LNCAP (cell line): Measurements from ENCODE around the gene CIZ1.

Experiments used
- TF ChIP-seq, protein P1 (sequence below): fragments of 450-650 bp; IDR thresholded peaks from 2 replicates; pipeline ENCODE4 v1.5.1; 2017; ENCODE audit warnings: mild to moderate bottlenecking

CIZ1 gene, protein sequence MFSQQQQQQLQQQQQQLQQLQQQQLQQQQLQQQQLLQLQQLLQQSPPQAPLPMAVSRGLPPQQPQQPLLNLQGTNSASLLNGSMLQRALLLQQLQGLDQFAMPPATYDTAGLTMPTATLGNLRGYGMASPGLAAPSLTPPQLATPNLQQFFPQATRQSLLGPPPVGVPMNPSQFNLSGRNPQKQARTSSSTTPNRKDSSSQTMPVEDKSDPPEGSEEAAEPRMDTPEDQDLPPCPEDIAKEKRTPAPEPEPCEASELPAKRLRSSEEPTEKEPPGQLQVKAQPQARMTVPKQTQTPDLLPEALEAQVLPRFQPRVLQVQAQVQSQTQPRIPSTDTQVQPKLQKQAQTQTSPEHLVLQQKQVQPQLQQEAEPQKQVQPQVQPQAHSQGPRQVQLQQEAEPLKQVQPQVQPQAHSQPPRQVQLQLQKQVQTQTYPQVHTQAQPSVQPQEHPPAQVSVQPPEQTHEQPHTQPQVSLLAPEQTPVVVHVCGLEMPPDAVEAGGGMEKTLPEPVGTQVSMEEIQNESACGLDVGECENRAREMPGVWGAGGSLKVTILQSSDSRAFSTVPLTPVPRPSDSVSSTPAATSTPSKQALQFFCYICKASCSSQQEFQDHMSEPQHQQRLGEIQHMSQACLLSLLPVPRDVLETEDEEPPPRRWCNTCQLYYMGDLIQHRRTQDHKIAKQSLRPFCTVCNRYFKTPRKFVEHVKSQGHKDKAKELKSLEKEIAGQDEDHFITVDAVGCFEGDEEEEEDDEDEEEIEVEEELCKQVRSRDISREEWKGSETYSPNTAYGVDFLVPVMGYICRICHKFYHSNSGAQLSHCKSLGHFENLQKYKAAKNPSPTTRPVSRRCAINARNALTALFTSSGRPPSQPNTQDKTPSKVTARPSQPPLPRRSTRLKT

DNA sequence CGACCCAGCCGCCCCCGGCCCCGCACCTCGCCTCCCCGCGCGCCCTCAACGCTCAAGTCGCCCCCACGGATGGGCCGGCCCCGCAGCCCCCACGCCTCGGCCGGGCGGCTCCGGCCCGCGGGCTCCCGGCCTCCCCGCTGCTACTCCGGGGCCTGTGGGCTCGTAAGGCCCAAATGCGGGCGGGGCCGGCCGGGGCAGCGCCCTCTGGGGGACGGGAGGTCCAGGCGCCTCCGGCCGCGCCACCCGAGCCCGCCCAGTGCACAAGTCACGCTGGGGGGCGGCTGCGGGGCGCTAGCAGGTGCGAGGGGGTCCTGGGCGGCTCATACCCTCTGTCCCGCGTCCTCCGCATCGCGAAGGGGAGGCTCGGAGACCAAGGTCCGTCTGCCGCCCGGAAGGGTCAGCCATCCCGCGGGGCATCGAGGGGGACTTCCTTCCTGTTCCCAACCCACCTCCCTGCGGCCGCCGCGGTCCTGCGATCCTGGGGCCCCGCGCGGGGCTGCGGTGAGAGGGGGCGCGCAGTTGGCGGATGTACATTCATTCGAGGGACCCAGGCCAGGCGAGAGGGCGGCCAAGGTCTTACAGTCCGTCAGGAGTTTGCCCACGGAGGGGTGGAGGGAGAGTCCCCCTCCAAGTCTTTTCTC is at the start of gene CIZ1:
Gene CIZ1 (minus strand): TSS at position 167 of the 641 bp plus-strand sequence. CDS start 715 bp downstream, outside the sequence.
- TF ChIP-seq, protein P1, sequence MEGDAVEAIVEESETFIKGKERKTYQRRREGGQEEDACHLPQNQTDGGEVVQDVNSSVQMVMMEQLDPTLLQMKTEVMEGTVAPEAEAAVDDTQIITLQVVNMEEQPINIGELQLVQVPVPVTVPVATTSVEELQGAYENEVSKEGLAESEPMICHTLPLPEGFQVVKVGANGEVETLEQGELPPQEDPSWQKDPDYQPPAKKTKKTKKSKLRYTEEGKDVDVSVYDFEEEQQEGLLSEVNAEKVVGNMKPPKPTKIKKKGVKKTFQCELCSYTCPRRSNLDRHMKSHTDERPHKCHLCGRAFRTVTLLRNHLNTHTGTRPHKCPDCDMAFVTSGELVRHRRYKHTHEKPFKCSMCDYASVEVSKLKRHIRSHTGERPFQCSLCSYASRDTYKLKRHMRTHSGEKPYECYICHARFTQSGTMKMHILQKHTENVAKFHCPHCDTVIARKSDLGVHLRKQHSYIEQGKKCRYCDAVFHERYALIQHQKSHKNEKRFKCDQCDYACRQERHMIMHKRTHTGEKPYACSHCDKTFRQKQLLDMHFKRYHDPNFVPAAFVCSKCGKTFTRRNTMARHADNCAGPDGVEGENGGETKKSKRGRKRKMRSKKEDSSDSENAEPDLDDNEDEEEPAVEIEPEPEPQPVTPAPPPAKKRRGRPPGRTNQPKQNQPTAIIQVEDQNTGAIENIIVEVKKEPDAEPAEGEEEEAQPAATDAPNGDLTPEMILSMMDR: peak; percentile 93

DNA sequence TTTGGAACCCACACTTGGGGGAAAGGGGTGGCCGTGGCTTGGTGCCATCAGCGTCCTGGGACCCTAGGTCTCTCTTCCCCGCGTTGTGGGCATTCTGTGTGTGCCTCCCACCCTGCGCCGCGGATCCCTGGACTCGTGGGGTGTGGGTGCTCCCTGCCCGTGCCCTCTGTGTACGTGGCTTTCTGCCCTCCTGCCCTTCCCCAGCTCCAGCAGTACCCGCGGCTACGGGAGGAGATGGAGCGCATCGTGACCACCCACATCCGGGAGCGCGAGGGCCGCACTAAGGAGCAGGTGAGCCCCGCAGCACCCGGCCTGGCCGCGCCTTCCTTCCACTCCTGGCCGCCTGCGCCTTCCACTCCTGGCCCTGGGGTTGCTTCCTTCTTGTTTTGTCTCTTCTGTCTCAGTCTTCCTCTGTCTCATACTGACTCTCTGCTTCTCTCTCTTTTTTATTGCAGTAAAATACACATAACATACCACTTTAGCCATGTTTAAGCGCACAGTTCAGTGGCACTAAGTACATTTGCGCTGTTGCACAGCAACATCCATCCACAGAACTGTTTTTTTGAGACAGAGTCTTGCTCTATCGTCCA is 42.5 kb upstream of the CIZ1 start:
- TF ChIP-seq, protein P1: no peak

DNA sequence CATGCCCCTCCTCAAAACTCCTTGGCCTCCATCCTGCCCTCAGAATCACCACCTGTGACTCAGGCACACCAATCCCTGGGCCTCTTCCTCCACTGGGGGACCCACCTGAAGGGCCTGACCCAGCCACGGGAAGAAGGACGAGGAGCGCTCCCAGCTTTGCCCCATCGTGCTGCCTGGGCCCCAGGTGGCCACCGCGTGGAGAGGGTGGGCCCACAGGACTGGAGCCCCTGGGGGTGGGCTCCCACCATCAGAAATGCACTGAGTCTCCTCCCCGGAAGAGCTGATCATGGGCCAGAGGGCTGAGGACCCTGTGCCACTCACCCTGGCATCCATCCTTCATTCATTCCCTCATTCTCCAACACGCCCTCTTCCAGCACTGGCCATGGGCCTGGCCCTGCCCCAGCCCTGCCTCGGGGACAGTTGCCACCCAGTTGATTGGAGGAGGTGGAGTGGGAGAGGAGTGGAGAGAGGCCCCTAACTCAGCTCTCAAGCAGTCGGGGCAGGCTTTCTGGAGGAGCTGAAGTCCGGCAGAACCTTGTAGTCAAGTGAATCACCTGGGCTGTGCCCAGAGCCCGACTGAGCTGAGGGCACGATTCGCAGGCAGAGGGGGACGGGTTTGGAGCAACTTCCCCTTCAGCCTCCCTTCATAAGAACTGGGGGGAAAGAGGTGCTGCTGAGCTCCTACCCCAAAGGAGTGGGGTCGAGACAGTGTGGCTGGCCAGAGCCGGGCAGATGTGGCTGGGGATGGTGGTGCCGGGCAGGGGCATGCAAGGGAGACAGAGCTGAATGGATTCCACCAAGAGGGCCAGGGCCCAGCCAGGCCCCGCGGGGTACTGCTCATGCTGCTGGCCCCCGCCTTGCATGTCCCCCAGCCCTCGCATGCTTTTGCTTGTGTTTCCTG is 41.4 kb upstream of the CIZ1 start:
- TF ChIP-seq, protein P1: no peak

DNA sequence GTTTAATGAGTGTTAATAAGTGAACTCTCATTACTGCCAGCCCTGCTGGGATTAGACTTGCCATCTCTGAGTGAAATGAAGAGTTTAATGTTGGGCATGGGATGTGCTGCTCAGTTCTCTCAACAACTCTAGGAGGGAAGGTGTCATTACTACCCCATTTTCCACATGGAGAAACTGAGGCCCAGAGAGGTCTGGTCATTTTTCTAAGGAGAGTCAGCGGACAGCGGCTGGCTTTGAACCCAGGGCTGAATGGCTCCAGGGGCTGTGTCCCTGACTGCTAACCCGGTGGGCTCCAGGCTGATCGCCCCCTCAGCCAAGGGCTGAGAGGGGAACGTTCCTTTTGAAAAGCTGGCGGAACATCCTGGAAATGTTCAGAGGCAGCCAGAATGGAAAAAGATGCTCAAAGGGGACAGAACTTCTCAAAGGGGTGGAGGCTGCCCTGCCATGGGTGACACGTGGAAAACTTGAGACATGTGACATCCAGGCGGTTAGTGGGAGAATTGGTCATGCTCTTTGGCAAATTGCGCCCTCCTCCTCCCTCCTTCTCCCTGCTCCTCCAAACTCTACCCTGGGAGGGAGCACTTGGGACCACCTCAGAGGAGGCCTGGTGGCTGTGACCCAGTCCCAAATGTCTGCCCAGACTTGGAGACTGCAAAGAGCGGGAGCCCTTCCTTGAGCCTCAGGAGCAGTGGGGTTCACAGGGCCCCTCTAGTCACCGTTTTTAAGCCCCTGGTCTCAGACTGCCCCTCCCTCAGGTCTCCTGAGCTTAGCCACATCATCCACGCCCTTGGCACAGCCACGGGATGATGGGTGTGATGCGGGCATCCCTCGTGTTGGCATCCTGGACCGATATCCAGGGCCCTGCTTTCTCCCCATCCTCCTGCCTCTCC is 40.5 kb upstream of the CIZ1 start:
- TF ChIP-seq, protein P1: no peak

DNA sequence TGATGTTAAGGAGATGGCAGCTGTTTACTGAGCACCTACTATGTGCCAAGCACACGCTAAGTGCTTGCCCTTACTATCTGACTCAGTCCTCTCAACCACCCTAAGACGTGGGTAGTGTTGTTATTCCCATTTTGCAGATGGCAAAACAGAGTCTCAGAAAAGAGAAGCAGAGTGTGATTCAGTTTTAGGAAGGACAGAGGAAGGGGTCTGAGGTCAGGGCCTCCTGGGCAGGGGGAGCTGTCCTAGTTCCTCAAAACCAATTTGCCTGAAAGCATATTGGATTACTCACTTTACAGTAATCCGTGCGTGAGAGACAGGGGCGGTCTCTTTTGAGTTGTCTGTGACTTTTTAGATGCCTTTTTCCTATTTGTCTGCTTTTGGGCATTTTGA is 35.0 kb upstream of the CIZ1 start:
- TF ChIP-seq, protein P1: no peak

DNA sequence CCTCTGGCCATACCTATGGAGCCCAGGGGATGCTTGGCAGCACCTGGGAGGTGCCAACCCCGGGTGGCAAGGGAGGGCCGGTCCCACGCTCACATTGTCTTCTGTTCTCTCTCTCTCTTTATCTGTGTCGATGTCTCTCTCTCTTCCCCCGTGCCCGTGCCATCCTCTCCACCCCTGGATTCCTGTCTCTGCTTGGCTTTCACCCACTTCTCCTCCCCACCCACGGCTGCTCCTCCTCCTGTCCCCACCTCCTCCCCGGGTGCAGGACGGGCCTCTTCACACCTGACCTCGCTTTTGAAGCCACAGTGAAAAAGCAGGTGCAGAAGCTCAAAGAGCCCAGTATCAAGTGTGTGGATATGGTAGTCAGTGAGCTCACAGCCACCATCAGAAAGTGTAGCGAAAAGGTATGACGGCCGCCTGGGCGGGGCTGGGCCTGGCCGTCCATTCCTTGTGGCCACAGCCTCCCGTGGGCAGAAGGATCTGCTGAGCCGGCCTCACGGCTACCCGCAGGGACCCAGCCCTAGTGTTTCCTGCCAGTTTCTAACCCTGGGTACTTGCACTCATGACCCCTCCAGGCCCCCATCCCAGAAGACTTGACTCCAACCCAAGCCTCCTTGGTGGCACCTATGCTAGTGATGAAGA is 34.5 kb upstream of the CIZ1 start:
- TF ChIP-seq, protein P1: no peak
